Right atrium auricular region (tissue), 2 donors: ENCODE measurements around the gene SNED1. TPM values are rescaled to one million over a fixed set of nuclear protein-coding genes. Genes with fewer than 3 reads are reported as not detected.

ENCODE experiments used
- DNase-seq: peaks from one replicate; pipeline ENCODE4 v3.0.0-alpha.2; 2019; ENCODE audit warnings: low spot score
- H3K27ac ChIP-seq, 2 donors: fragments of 200-600 bp; sonication (generic); 1 replicate in 1 of 2; 2 replicates in 1 of 2; pipeline ENCODE4 v1.5.1; 2016 to 2019
- H3K27me3 ChIP-seq, 2 donors: fragments of 200-600 bp; sonication (generic); one replicate each; pipeline versions ENCODE4 v1.5.1 to v1.6.0; 2017 to 2019
- H3K36me3 ChIP-seq: fragments of 200-600 bp; sonication (generic); one replicate; pipeline ENCODE4 v1.5.1; 2016
- H3K4me1 ChIP-seq, 2 donors: fragments of 200-600 bp; sonication (generic); one replicate each; pipeline versions ENCODE4 v1.5.1 to v1.6.0; 2017 to 2019
- H3K4me3 ChIP-seq, 2 donors: fragments of 200-600 bp; sonication (generic); 1 replicate in 1 of 2; 2 replicates in 1 of 2; pipeline ENCODE4 v1.5.1; 2017 to 2019; ENCODE audit warnings: mild to moderate bottlenecking in 1 of 2, moderate library complexity in 1 of 2
- H3K9me3 ChIP-seq, 2 donors: fragments of 200-600 bp; sonication (generic); one replicate each; pipeline ENCODE4 v1.5.1; 2019
- CTCF ChIP-seq, 2 donors: fragments of 200-600 bp; sonication (generic); IDR thresholded peaks; one replicate each; pipeline ENCODE4 v1.5.1; 2019; ENCODE audit warnings: antibody characterized with exemption in 2 of 2
- total RNA-seq, 2 donors: library from RNA; depleted of rRNA; stranded (reverse); fragments of >200 nt; gene quantifications; one replicate each; pipeline ENCODE4 v1.1.0, GENCODE V29; 2016

SNED1 gene
- total RNA-seq = 10 to 100 TPM in 1 of 2 donors, 1 to 10 TPM in 1; 9.9 to 16.4 TPM

GRCh38 chr2:240997856-240998705 is at the start of gene SNED1:
Gene SNED1 (plus strand): TSS chr2:240998618. CDS start chr2:240998838, 220 bp downstream.
- Histone ChIP-seq H3K27me3 (no peaks in the 10 kb centered on the region), H3K4me3 (peak within 1 kb of the TSS; percentile 62 to 71), H3K27ac (peak within 1 kb of the TSS; percentile 80 to 83)

DNA sequence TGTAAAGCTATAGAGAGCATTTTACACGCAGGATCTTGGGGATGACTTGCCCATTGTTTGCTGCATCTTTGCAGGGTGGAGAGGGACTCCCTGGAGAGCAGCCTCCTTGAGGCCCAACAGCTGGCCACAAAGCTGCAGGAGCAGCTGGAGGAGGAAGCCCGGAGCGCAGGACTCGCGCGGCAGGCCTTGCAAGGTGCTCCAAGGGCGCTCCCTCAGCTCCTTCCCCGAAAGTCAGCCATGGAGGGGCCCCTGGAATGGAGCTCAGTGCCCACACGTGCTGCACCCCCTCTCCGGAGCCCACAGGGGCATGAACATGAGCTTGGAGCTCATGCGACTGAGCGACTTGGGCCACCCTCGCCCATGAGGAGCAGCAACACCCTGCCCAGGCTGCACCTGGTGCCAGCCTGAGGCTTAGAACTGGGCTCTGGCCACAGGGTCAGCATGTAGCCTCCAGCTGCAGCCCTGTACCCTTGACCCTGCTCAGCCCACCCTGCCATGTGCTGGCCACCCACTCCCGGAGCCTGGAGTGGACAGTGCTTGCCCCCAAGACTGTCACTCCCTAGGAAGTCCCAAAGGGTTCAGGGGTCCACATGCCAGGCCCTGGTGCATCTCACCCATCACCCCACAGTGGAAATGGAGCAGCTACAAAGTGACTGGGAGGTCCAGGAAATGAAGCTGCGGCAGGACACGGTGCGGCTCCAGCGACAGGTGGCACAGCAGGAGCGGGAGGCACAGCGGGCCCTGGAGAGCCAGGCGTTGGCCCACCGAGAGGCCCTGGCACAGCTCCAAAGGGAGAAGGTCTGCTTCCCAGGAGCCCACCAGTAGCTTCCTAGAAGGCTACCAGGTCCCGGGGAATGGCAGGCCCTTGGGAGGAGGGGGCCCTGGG is 49.3 kb upstream of the SNED1 start:
- DNase-seq = peak; percentile 49
- no peaks in the 10 kb centered on the region for H3K27me3 ChIP-seq
- H3K9me3 ChIP-seq = no peaks in the 10 kb centered on the region
- no peak overlapping the region for H3K4me3 ChIP-seq
- no peaks in the 10 kb centered on the region for H3K4me1 ChIP-seq
- no peak overlapping the region for H3K27ac ChIP-seq
- no peak for TF ChIP-seq CTCF (IDR thresholded peaks at IDR 0.05)
- no peaks in the 10 kb centered on the region for H3K36me3 ChIP-seq

More at GRCh38 chr2:240997856-240998705, at the start of gene SNED1:
- Histone ChIP-seq H3K4me1 (peaks cover 0 to 43% of the 10 kb centered on the region in 2 donors), H3K36me3 (no peaks in the 10 kb centered on the region), H3K9me3 (peaks cover under 1% of the 10 kb centered on the region in 2 donors)
- peak; percentile 93 for DNase-seq
- no peak for TF ChIP-seq CTCF (IDR thresholded peaks at IDR 0.05)

- no peaks in the 10 kb centered on the region for H3K36me3 ChIP-seq
These were observed 48.4 kb upstream of the SNED1 start for GRCh38 chr2:240949791-240950705.

GRCh38 chr2:240951045-240951594 is 47.3 kb upstream of the SNED1 start:
- Histone ChIP-seq H3K27me3 (no peaks in the 10 kb centered on the region), H3K27ac (no peak overlapping the region), H3K9me3 (no peaks in the 10 kb centered on the region), H3K4me1 (no peaks in the 10 kb centered on the region), H3K36me3 (no peaks in the 10 kb centered on the region), H3K4me3 (no peak overlapping the region)
- no peak for DNase-seq
- TF ChIP-seq CTCF (IDR thresholded peaks at IDR 0.05) = no peak

More at GRCh38 chr2:240949791-240950705, 48.4 kb upstream of the SNED1 start:
- H3K4me1 ChIP-seq = no peaks in the 10 kb centered on the region
- no peak overlapping the region for H3K27ac ChIP-seq
- TF ChIP-seq CTCF (IDR thresholded peaks at IDR 0.05) = no peak
- no peaks in the 10 kb centered on the region for H3K9me3 ChIP-seq
- DNase-seq = no peak
- H3K4me3 ChIP-seq = no peak overlapping the region
- H3K27me3 ChIP-seq = no peaks in the 10 kb centered on the region
